ENCODE results near the gene LSM4. TPM values are rescaled to one million over a fixed set of nuclear protein-coding genes. Genes with fewer than 3 reads are reported as not detected.

The LSM4 gene
- total and polyA plus RNA-seq, 8 donors = 16.5 to 67.9 (median 35.3) TPM

- TF ChIP-seq CTCF (IDR thresholded peaks at IDR 0.05) = no peak
- intact Hi-C loops (cut with DNase I) = no loop called here
- no peak for FAIRE-seq
- DNase-seq = peak in 1 of 6 donors; percentile 51
- Histone ChIP-seq H3K4me1 (peaks cover 0 to 3% (median 0%) of the 10 kb centered on the region in 3 donors), H3K4me3 (no peak overlapping the region), H3K9me3 (no peaks in the 10 kb centered on the region), H3K36me3 (no peaks in the 10 kb centered on the region), H3K27ac (no peak overlapping the region), H3K27me3 (no peaks in the 10 kb centered on the region)
- ATAC-seq = no peak
- 56 to 65% methylated on average over 26 of the region's 26 CpGs for WGBS, 2 donors
These were observed 34.8 kb downstream of the LSM4 start for GRCh38 chr19:18287836-18288772.

- Histone ChIP-seq H3K36me3 (no peaks in the 10 kb centered on the region), H3K9me3 (no peaks in the 10 kb centered on the region), H3K4me1 (peaks cover 0 to 11% (median 7%) of the 10 kb centered on the region in 3 donors), H3K27ac (no peak overlapping the region), H3K27me3 (no peaks in the 10 kb centered on the region), H3K4me3 (no peak overlapping the region)
- FAIRE-seq = no peak
- WGBS, 2 donors = 69 to 76% methylated on average over 21 of the region's 21 CpGs
- no peak for DNase-seq
- intact Hi-C loops (cut with DNase I) = no loop called here
- no peak for ATAC-seq
- TF ChIP-seq CTCF (IDR thresholded peaks at IDR 0.05) = no peak
These were observed 35.8 kb downstream of the LSM4 start for GRCh38 chr19:18286973-18287635.

- FAIRE-seq = no peak
- no peak overlapping the region for H3K27ac ChIP-seq
- WGBS, 2 donors = 54% methylated on average over 12 of the region's 12 CpGs
- no peaks in the 10 kb centered on the region for H3K36me3 ChIP-seq
- H3K4me3 ChIP-seq = no peak overlapping the region
- TF ChIP-seq CTCF (IDR thresholded peaks at IDR 0.05) = no peak
- intact Hi-C loops (cut with DNase I) = no loop called here
- ATAC-seq = no peak
- H3K27me3 ChIP-seq = no peaks in the 10 kb centered on the region
- no peak for DNase-seq
- no peaks in the 10 kb centered on the region for H3K9me3 ChIP-seq
- peaks cover 0 to 11% (median 7%) of the 10 kb centered on the region in 3 donors for H3K4me1 ChIP-seq
These were observed 38.0 kb downstream of the LSM4 start for GRCh38 chr19:18284712-18285360.

GRCh38 chr19:18283338-18283737 is 39.5 kb downstream of the LSM4 start:
- peaks cover 0 to 8% (median 2%) of the 10 kb centered on the region in 3 donors for H3K36me3 ChIP-seq
- no peaks in the 10 kb centered on the region for H3K9me3 ChIP-seq
- intact Hi-C loops (cut with DNase I) = no loop called here
- no peak overlapping the region for H3K4me3 ChIP-seq
- no peaks in the 10 kb centered on the region for H3K27me3 ChIP-seq
- WGBS, 2 donors = 88 to 93% methylated on average over 5 of the region's 5 CpGs
- peak overlapping the region in 1 of 4 donors; percentile 100 for H3K27ac ChIP-seq
- DNase-seq (no peak), FAIRE-seq (no peak), ATAC-seq (no peak)
- H3K4me1 ChIP-seq = peaks cover 0 to 18% (median 14%) of the 10 kb centered on the region in 3 donors
- TF ChIP-seq CTCF (IDR thresholded peaks at IDR 0.05) = no peak

All from pancreas (tissue), 10 donors.